ENCODE data around the gene PHF2.

Gene PHF2

DNA sequence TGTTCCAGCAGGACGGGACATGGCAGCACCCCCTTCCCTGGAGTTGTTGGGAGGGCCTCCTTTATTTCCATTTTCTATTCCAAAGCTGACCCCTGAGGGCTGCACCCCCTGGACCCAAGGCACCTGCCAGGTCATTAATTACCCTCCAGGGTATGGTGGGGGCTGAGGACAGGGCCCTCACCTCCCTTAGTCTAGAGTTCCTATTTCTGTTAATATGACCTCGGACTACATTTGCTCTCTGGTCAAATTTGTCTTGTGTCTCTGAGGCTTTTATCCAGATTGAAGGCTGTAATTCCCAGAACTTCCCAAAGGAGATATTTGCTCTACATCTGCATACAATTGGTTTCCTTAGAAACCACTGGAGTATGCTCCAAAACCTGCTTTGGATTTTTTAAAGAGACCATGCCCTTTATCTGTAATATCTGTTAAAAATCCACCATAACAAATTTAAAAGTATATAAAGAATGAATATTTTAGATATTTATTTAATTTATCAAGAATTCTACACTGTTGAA lies 16.8 kb downstream of the PHF2 start:
- DNase-seq (ENCODE audit: low spot score): no peak
- in situ Hi-C loops (cut with MboI; ENCODE audit: low pct_unique_long_range_greater_than_20kb, low sequenced_read_pairs, unreplicated experiment): no loop called here

DNA sequence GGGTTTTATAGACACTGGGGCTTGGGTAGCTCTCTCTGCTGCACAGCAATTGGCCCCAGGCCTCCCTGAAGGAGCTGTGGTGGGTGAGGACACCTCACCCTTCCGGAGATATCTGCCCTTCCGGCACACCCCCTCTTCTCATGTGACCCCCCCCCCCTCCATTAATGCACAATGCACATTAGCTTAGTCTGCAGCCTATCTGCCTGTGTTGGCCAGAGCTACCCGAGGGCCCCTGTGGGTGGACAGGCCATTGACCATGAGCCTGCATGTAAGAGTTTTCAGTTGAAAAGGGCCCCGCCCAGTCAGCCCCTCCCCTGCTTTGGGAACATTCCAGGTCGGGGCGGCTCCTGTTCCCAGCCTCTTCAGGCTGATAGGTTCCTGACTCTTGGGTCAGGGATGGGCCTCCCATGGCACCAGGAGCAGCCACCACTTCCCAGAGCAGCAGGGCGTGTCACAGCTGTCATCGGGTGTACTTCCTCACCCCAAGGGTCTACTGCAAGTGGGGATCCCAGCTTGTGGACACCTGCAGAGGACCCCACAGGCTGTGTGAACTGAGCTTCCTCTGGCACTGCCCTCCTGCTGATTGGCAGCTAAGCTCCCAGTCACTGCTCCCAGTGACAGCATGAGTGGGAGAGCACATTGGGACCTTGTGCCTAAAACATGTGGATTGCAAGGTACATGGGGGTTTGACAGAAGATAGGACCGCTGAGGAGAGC lies 17.8 kb downstream of the PHF2 start:
- no peak for DNase-seq (ENCODE audit: low spot score)
- TF ChIP-seq, protein P1, sequence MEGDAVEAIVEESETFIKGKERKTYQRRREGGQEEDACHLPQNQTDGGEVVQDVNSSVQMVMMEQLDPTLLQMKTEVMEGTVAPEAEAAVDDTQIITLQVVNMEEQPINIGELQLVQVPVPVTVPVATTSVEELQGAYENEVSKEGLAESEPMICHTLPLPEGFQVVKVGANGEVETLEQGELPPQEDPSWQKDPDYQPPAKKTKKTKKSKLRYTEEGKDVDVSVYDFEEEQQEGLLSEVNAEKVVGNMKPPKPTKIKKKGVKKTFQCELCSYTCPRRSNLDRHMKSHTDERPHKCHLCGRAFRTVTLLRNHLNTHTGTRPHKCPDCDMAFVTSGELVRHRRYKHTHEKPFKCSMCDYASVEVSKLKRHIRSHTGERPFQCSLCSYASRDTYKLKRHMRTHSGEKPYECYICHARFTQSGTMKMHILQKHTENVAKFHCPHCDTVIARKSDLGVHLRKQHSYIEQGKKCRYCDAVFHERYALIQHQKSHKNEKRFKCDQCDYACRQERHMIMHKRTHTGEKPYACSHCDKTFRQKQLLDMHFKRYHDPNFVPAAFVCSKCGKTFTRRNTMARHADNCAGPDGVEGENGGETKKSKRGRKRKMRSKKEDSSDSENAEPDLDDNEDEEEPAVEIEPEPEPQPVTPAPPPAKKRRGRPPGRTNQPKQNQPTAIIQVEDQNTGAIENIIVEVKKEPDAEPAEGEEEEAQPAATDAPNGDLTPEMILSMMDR (IDR thresholded peaks at IDR 0.05; ENCODE audit: extremely low read depth, insufficient read depth, missing control alignments): no peak
- in situ Hi-C loops (cut with MboI; ENCODE audit: low pct_unique_long_range_greater_than_20kb, low sequenced_read_pairs, unreplicated experiment): no loop called here

More for the DNA sequence above, 16.8 kb downstream of the PHF2 start:
- TF ChIP-seq, protein P1 (IDR thresholded peaks at IDR 0.05; ENCODE audit: extremely low read depth, insufficient read depth, missing control alignments): no peak

DNA sequence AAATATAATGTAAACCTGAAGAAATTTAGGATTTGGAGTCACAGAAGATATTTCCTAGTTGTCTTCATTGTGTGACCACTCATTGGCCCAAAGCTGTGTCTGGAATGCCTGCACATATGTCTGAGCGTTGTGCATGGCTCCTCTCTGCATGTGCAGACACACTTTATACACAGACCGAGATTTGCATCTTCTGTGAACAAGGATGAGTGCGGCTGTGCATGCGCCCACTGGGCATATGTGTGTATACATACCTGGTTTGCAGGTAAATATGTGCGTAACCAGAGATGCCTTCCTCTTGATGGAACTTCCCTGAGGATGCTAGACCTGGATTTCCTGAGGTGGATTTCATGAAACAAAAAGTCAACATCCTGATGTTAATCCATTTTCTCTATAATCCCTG lies 19.1 kb downstream of the PHF2 start:
- in situ Hi-C loops (cut with MboI; ENCODE audit: low pct_unique_long_range_greater_than_20kb, low sequenced_read_pairs, unreplicated experiment): no loop called here
- no peak for DNase-seq (ENCODE audit: low spot score)
- TF ChIP-seq, protein P1 (IDR thresholded peaks at IDR 0.05; ENCODE audit: extremely low read depth, insufficient read depth, missing control alignments): no peak

DNA sequence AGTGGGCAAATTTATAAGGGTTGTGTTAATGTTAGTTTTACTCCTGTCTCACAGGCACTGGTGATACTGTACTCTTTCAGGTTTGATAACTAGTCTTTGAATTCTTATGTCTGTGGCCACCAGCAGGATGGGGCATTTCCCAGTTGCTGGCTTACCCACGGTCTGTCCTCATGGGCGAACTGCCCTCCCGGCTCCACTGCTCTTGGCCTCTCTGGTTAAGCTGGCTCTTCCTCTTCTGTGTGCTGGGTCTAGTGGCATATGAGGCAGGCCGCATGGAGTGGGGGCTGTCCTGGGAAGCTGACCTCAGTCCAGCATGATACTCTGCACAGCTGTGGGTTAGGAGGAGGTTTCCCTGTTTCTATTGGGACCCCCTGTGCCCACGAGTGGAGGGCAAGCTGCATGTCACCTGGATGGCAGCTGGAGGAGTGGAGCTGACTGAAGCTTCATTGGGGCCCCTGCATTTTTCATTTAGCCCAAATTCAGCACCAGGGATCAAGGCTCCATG lies 19.5 kb downstream of the PHF2 start:
- TF ChIP-seq, protein P1 (IDR thresholded peaks at IDR 0.05; ENCODE audit: extremely low read depth, insufficient read depth, missing control alignments): no peak
- in situ Hi-C loops (cut with MboI; ENCODE audit: low pct_unique_long_range_greater_than_20kb, low sequenced_read_pairs, unreplicated experiment): no loop called here
- DNase-seq (ENCODE audit: low spot score): no peak

DNA sequence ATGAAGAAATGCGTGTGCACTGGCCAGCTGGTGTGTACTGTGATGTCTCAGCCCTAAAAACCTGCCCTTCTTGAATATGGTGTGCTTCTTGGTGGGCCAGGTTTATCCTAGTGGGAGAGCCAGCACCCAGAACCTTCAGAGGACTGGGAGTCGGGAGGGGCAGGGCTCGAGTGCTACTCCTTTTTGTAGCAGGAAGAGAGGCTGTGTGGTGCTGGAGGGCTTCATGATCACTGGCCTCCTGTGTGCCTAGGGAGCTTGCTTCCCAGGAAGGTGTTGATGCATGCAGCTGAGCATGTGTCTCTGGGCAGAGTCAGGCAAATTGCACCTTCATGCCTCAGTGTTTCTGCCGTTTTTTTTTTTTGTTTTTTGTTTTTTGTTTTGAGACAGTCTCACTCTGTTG lies 20.0 kb downstream of the PHF2 start:
- DNase-seq (ENCODE audit: low spot score): no peak
- in situ Hi-C loops (cut with MboI; ENCODE audit: low pct_unique_long_range_greater_than_20kb, low sequenced_read_pairs, unreplicated experiment): no loop called here
- TF ChIP-seq, protein P1 (IDR thresholded peaks at IDR 0.05; ENCODE audit: extremely low read depth, insufficient read depth, missing control alignments): no peak

DNA sequence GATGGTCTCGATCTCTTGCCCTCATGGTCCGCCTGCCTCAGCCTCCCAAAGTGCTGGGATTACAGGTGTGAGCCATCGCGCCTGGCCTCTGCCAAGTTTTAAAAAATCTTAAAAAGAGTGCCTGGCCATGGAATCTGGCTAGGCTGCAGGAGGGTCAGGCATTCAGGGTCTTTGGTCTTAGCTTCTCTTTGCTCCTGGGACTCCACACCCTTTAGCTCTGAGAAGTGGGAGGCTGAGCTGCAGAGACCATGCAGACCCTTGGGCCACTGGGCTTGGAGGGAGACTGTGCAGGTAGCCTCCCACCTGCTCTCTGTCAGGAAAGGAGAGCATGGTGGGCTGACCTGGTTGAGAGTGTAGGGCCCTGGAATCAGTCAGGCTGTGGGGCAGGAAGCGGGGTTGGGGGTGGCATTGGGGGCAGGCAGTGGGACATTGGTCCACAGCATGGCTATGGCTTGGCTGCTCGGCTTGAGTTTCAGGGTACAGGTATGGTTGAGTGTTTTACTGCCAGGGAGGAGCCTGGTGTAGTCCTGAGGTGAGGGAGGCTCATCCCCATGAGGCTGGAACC lies 20.8 kb downstream of the PHF2 start:
- in situ Hi-C loops (cut with MboI; ENCODE audit: low pct_unique_long_range_greater_than_20kb, low sequenced_read_pairs, unreplicated experiment): no loop called here
- TF ChIP-seq, protein P1 (IDR thresholded peaks at IDR 0.05; ENCODE audit: extremely low read depth, insufficient read depth, missing control alignments): no peak
- no peak for DNase-seq (ENCODE audit: low spot score)
